ENCODE results near the gene P2RX2.

P2RX2 gene

GRCh38 chr12:132618683-132619043 lies at the start of gene P2RX2:
TSS of gene P2RX2 (plus strand) at chr12:132618776. CDS start at chr12:132618817, 41 bp downstream.
- no peak for DNase-seq

DNA sequence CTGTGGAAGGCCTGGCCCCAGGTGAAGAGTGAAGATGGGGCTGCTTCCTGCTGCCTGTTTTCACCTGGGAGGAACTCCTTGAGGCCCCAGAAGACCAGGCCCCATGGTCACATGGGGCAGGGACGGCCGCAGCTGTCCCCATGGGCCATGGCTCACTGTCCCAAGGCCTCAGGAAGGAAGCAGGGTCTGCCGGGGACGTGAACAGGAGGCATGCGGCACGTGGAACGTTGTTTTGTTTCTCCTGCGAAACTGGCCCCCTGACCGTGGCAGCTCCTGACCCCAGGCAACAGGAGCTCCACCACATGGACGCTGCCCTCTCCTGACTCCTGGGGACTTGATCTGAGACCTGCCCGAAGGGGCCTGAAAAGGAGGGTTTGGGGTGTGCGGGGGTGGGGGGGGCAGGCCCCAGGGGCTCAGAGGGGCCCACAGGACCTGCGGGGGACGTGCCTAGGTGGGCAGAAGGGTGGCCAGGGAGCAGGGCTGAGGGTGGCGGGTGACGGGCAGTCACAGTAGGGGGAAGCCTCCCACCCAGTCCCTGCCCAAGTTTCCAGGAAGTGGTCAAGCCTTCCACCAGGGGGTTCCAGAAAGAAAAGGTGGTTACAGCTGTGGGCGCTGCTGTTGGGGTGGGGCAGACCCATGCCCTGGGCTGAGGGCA lies 49.6 kb upstream of the P2RX2 start:
- no peak for DNase-seq

DNA sequence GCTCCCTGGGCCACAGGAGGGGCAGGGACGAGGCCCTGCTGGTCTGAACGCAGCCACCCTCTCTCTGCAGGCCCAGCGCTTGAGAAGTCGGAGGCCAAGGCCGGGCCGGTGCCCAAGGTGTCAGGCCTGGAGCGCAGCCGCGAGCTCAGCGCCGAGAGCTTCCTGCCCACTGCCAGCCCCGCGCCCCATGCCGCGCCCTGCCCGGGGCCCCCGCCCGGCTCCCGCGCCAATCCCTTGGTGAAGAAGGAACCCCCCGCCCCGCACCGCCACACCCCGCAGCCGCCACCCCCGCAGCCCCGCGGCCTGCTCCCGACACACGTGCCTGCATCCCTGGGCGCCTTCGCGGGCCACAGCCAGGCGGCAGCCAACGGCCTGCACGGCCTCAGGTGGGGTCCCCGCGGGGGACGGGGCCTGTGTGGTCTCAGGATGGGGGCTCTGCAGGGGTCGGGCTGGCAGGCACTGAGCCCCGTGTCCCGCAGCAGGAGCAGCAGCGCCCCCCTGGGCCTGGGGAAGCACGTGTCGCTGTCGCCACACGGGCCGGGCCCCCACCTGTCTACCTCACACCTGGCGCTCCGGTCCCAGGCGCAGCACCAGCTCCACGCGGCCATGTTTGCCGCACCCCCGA lies 48.6 kb upstream of the P2RX2 start:
- no peak for DNase-seq

DNA sequence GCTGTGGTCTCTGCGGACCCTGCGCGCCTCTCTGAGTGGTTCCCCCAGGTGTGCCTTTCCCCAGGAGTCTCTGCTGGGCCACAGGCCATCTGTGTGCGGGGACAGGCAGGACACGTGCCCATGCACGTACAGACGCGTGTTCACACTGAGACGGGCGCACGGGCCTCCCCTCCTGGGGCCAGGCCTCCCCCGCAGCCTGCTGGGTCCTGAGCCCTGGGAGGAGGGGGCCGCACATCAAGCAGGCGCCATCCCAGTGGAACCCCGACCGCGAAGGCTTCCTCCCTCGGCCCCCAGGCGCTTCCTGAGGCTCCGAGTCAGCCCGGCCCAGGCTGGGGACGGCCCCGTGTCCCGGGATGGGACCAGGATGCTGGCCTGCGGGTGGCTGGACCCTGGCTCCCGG lies 47.9 kb upstream of the P2RX2 start:
- no peak for DNase-seq

DNA sequence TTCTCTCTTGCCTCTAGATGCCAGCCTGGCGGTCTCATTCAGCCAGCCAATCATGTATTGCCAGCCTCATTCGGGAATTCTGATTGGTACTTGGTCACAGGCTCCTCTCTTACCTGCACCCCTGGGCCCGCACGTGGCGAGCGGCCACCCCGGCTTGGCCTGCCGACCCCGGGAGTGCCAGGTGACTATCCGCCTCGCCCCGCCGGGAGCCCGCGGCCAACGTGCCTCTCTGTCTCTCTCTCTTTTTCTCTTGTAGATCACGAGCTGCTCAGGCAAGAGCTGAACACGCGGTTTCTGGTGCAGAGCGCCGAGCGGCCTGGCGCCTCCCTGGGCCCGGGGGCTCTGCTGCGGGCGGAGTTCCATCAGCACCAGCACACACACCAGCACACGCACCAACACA lies 47.5 kb upstream of the P2RX2 start:
- DNase-seq: no peak

- no peak for DNase-seq
Measured at GRCh38 chr12:132571598-132571997, 47.0 kb upstream of the P2RX2 start.

DNA sequence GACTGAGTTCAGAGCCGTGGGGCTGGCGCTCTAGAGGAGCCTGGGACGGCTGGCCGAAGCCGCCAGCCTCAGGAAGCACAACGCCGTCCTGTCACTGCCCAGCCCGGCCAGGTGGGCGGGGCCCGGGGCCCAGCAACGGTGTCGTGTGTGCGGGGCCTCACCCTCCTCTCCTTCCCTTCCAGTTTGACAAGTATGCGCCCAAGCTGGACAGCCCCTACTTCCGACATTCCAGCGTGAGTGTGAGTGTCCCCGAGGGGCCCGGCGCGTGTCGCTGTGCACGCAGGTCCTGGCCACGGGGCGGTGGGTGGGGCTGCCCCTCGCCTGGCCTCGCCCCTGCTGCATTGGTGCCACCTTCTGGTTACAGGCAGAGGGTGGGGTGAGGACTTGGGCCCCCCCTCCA lies 46.5 kb upstream of the P2RX2 start:
- DNase-seq: no peak

GRCh38 chr12:132572801-132573760 lies 45.5 kb upstream of the P2RX2 start:
- no peak for DNase-seq

DNA sequence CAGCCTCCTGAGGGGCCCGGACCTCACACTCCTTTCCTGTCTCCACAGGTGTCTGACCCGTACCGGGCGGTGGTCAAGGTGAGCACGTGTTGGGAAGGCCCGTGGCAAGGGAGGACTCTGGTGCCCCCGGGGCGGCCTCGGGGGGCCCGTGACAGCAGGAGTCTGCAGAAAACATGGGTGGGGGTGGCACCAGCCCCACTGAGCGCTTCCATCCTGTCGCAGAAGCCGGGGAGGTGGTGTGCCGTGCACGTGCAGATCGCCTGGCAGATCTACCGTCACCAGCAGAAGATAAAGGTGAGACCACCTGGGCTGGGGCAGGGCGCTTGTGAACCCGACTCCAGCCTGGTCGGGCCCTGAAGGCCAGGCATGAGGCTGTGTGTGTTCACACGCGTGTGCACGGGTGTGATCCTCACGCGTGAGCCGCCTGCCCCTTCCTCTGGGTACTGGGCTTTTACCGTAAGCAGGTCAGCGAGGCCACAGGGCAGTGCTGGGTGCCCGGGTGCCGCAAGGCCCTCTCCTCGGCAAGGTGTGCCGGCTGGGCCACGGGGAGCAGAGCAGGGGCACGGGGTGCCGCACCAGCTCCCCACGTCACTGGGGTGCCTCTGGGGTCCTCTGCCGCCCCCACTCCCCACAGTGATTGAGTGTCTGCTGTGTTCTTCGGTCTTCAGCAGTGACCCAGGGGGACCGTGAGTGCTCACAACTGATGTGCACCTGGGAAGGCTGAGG lies 44.1 kb upstream of the P2RX2 start:
- no peak for DNase-seq

DNA sequence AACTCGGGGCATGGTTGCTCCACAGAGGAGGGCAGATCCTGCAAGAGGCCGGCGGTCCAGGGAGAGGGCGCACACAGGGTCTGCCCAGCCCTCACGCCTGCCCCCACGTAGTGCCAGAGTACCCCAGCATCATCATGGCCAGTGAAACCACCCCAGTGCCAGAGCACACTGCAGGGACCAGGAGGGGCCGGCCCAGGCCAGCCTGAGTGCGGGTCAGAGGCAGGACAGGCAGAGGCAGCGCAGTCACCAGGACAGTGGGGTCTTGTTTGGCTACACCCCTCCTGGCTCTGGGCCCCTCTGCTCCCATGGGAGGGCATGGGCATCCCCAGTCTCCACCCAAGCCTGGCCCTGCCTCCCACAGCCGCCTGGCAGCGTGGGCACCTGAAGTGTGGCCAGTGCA lies 42.9 kb upstream of the P2RX2 start:
- DNase-seq: no peak

DNA sequence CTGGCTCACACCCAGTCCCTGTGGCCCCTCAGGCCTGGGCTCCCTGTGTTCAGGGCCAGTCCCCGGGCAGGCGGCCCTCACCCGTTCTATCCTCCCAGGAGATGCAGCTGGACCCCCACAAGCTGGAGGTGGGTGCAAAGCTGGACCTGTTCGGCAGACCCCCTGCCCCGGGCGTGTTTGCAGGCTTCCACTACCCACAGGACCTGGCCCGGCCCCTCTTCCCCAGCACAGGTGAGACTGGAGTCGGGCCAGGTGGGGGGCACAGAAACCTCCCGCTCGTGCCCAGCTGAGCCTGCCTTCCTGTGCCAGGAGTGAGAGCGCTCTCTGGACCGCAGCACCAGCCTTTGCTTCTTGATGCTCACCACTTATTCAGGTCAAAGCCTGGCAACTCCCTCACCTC lies 41.9 kb upstream of the P2RX2 start:
- DNase-seq: no peak

DNA sequence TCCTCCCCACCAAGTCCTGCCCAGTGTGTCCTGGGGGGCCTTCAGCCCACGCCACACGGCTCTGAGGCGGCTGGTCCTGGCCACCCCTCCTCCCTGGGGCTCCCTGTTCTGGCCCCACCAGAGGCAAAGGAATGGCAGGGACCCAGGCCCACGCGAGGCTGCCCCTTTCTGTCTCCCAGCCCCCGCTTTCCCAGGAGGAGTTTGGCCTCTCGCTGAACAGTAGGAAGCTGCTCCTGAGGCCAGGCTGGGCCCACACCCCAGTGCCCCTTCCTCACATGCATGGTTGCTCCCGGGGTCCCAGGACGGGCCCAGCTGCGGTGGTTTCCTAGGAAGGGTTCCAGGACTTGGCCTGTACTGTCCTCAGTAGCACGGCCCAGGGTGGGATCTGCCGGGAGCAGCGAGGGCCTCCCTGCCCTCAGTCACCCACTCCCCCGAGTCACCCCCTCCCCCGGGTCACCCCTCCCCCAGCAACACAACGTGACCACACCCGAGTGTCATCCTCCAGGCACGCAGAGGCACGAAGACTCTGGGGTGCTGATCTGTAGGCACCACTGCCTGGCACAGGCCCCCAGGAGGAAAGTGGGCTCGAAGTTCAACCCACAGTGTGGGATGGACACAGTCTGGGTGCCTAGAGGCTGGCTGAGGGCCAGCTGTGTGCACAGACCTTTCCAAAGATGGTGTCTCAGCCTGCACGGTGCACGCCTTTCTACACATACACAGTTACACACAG lies 41.2 kb upstream of the P2RX2 start:
- no peak for DNase-seq

DNA sequence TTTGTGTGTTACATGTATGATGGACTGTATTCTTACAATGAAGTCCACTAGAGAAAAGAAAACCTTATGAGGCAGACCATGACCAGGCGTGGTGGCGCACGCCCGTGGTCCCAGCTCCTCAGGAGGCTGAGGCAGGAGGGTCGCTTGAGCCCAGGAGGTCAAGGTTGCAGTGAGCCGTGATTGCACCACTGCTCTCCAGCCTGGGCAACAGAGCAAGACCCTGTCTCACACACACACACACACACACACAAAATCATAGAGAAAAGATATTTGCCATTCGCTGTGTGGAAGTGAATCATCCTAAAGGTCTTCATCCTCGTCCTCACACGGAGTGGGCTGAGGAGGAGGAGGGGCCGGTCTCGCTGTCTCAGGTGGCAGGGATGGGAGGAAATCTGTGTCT lies 40.5 kb upstream of the P2RX2 start:
- no peak for DNase-seq

DNA sequence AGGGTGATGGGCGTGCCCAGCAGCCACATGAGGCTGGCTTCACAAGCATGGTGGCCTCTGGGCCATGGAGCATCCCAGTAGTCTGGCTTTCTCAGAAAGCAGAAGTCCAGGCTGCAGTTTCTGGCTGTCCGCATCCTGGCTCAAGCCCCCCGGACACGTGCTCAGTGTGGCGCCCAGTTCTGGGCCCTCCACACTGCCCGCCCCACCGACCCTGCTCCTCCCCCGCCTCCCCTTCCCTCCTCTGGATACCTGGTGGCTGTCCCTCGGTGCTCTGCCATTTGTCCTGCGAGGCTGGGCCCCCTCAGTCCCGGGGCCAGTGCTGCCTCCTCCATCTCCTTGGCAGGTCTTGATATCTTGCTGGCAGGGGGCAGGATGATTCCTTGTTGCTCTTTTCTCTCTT lies 39.8 kb upstream of the P2RX2 start:
- no peak for DNase-seq

DNA sequence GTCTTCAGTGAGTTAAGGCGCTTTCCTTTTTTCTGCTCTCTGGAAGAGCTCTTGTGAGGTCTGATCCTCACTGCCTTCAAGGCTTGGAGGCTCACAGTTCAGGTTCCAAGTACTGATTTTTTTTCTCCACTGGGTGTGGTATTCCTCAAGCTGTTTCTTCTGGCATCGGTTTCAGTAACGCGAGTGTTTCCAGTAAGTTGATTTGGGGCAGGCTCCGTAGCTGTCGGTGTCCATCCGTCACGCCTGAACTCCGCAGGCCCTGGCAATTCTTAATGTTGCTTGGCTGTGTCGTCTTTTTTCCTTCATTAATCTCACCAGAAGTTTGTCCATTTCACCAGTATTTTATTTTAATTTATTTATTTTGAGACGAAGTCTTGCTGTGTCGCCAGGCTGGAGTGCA lies 38.8 kb upstream of the P2RX2 start:
- DNase-seq: no peak

- no peak for DNase-seq
Measured at GRCh38 chr12:132580701-132581292, 37.8 kb upstream of the P2RX2 start.

DNA sequence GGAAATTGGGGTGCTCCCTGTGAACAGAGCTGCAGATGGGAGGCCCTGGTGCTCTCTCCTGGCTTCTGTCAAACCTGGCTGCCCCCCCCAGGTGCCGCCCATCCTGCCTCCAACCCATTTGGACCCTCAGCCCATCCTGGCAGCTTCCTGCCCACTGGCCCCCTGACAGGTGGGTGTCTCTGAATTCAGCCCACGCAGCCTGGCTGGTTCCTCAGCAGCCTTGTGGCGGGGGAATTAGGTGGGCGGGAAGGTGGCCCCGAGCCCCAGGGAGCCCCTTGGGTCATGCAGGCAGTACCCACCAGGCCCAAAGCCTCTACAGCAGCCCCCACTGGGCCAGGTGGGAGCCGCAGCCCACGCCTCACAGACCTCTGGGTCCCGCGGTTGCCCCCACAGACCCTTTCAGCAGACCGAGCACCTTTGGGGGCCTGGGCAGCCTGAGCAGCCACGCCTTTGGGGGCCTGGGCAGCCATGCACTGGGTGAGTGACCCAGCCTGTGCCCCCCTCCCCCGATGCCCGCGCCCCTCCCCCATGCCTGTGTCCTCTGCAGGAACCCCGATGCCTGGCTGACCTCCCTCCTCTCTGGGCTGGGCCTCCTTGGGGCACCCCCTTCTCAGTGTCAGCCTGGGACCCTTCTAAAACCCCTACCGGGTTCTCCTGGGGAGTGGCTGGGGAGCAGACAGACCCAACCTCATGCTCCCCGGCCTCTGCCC lies 37.1 kb upstream of the P2RX2 start:
- no peak for DNase-seq

GRCh38 chr12:132582058-132582420 lies 36.5 kb upstream of the P2RX2 start:
- DNase-seq: no peak

- DNase-seq: no peak
Measured at GRCh38 chr12:132582582-132583410, 35.8 kb upstream of the P2RX2 start.

DNA sequence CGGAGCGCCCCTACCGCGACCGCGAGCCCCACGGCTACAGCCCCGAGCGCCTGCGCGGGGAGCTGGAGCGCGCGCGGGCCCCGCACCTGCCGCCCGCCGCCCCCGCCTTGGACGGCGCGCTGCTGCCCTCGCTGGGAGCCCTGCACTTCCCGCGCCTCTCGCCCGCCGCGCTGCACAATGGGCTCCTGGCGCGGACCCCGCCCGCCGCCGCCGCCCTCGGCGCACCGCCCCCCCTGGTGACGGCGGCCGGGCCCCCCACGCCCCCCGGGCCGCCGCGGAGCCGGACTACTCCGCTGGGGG lies 35.2 kb upstream of the P2RX2 start:
- DNase-seq: no peak

DNA sequence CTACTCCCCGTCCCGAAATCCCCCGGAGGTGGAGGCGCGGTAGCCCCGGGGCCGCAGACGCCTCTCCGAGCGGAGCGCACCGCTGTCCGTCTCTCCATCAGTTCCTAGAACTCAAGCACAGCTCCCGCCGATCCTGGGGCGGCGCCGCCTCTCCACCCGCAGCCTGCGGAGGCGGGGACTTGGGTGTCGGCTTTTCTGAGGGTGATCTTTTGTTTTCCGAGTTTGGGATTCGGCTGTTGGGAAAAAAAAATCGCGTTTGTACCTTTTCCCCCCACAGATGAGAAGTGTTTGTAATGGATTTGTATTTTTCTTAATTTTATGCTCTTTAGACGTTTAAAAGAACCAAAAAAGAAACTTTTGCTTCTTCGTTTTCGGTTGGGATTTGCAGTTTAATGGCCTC lies 34.8 kb upstream of the P2RX2 start:
- no peak for DNase-seq

Measured in GF-D8 (cell line).